ENCODE data around the gene HIRA. TPM values are rescaled to one million over a fixed set of nuclear protein-coding genes. Genes with fewer than 3 reads are reported as not detected.
"Not testable (repeated sequence)": the region's sequence is repeated elsewhere in the genome, so short reads cannot be mapped to it uniquely, and the experiment has no call there.

HIRA gene
- total RNA-seq, 1 donor from 2014 or later = 18.1 TPM

GRCh38 chr22:19373450-19373849, 58.1 kb downstream of the HIRA start:
- no peak for TF ChIP-seq CTCF (IDR thresholded peaks at IDR 0.05; ENCODE audit: borderline replicate concordance)
- Histone ChIP-seq H3K36me3 (peaks cover 88% of the 10 kb centered on the region), H3K4me1 (no peaks in the 10 kb centered on the region), H3K4me3 (no peak overlapping the region), H3K27me3 (ENCODE audit: low read depth) (no peaks in the 10 kb centered on the region), H3K27ac (replicated peaks) (no peak overlapping the region), H3K9me3 (replicated peaks) (no peaks in the 10 kb centered on the region)
- no peak for DNase-seq
- intact Hi-C loops (cut with micrococcal nuclease) = no loop called here

GRCh38 chr22:19371893-19372292, 59.6 kb downstream of the HIRA start:
- no peak for TF ChIP-seq CTCF (IDR thresholded peaks at IDR 0.05; ENCODE audit: borderline replicate concordance)
- Histone ChIP-seq H3K27me3 (ENCODE audit: low read depth) (no peaks in the 10 kb centered on the region), H3K27ac (replicated peaks) (no peak overlapping the region), H3K4me1 (no peaks in the 10 kb centered on the region), H3K4me3 (no peak overlapping the region), H3K36me3 (peaks cover 85% of the 10 kb centered on the region), H3K9me3 (replicated peaks) (no peaks in the 10 kb centered on the region)
- intact Hi-C loops (cut with micrococcal nuclease) = no loop called here
- DNase-seq = no peak

GRCh38 chr22:19368876-19369275, 62.7 kb downstream of the HIRA start:
- H3K36me3 ChIP-seq = peaks cover 82% of the 10 kb centered on the region
- intact Hi-C loops (cut with micrococcal nuclease) = no loop called here
- no peak for TF ChIP-seq CTCF (IDR thresholded peaks at IDR 0.05; ENCODE audit: borderline replicate concordance)

GRCh38 chr22:19367763-19368367, 63.7 kb downstream of the HIRA start:
- peaks cover 79% of the 10 kb centered on the region for H3K36me3 ChIP-seq
- no peaks in the 10 kb centered on the region for H3K4me1 ChIP-seq
- TF ChIP-seq CTCF (IDR thresholded peaks at IDR 0.05; ENCODE audit: borderline replicate concordance) = no peak
- no peak for DNase-seq
- no peaks in the 10 kb centered on the region for H3K9me3 ChIP-seq (replicated peaks)
- intact Hi-C loops (cut with micrococcal nuclease) = no loop called here
- H3K27me3 ChIP-seq (ENCODE audit: low read depth) = no peaks in the 10 kb centered on the region
- no peak overlapping the region for H3K27ac ChIP-seq (replicated peaks)
- no peak overlapping the region for H3K4me3 ChIP-seq

More at GRCh38 chr22:19368876-19369275, 62.7 kb downstream of the HIRA start:
- H3K4me3 ChIP-seq = no peak overlapping the region
- H3K27me3 ChIP-seq (ENCODE audit: low read depth) = no peaks in the 10 kb centered on the region
- no peaks in the 10 kb centered on the region for H3K4me1 ChIP-seq
- H3K9me3 ChIP-seq (replicated peaks) = no peaks in the 10 kb centered on the region
- DNase-seq = no peak
- no peak overlapping the region for H3K27ac ChIP-seq (replicated peaks)

GRCh38 chr22:19363541-19363940, 68.0 kb downstream of the HIRA start:
- intact Hi-C loops (cut with micrococcal nuclease); H3K27ac ChIP-seq (replicated peaks); H3K9me3 ChIP-seq (replicated peaks); H3K4me3 ChIP-seq; H3K27me3 ChIP-seq (ENCODE audit: low read depth); DNase-seq; H3K4me1 ChIP-seq: not testable (repeated sequence)
- peaks cover 91% of the 10 kb centered on the region for H3K36me3 ChIP-seq

GRCh38 chr22:19361501-19362103, 69.9 kb downstream of the HIRA start:
- no peak overlapping the region for H3K4me3 ChIP-seq
- H3K27me3 ChIP-seq (ENCODE audit: low read depth) = no peaks in the 10 kb centered on the region
- no peaks in the 10 kb centered on the region for H3K9me3 ChIP-seq (replicated peaks)
- intact Hi-C loops (cut with micrococcal nuclease) = no loop called here
- H3K27ac ChIP-seq (replicated peaks) = no peak overlapping the region
- peaks cover 94% of the 10 kb centered on the region for H3K36me3 ChIP-seq
- TF ChIP-seq CTCF (IDR thresholded peaks at IDR 0.05; ENCODE audit: borderline replicate concordance) = no peak
- no peaks in the 10 kb centered on the region for H3K4me1 ChIP-seq
- DNase-seq = no peak

All from left ventricle myocardium inferior (tissue), 1 donor.